NCI-H82 treated with DMSO at 0.1 percent for 48 hours (cell line): ENCODE results near the gene TEX36.
"Not testable (repeated sequence)": the region's sequence is repeated elsewhere in the genome, so short reads cannot be mapped to it uniquely, and the experiment has no call there.

ENCODE experiments used
- DNase-seq: peaks from one replicate; lab custom pipeline; 2025; ENCODE audit not compliant: unreplicated experiment; lab: John Stamatoyannopoulos, UW

TEX36 gene

GRCh38 chr10:125692601-125693523 lies 9.9 kb upstream of the TEX36 start:
- no peak for DNase-seq

GRCh38 chr10:125692196-125692595 lies 9.2 kb upstream of the TEX36 start:
- no peak for DNase-seq

GRCh38 chr10:125691160-125691981 lies 8.4 kb upstream of the TEX36 start:
- no peak for DNase-seq

- no peak for DNase-seq
Observed at GRCh38 chr10:125689955-125690569, 7.1 kb upstream of the TEX36 start.

DNA sequence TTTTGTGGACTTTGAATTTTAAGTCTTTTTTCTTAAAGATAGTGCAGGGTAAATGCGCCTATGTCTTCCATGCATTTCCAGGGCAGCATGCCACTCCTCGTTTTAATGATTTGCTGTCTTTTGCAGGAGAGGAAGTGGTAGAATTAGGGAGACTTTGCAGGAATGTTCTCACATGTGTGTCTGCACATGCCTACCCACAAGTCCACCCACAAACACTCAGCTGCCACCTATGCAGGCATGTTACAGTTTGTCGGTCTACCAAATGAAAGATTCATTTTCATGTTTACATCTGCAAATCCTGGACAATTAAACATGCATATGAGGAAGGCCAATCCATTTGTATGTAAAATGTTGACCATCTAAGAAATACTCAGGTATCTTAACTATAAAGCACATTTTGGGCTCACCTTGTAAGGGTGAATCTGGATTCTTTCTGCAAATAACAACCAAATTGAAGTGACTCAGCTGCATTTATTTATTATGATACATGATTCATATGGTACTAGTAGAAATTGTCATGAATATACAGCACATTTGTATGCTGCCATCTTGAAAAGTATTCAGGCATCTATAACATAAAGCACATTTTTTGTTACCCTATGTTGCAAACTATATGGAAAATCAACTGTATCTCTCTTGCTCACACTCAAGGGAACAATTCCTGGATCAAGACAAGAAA lies 4.7 kb upstream of the TEX36 start:
- no peak for DNase-seq

- DNase-seq = no peak
Observed at GRCh38 chr10:125684581-125684980, 1.6 kb upstream of the TEX36 start.

- DNase-seq = no peak
Observed at GRCh38 chr10:125683821-125684220, 858 bp upstream of the TEX36 start.

GRCh38 chr10:125679436-125679835 lies 3.5 kb downstream of the TEX36 start:
- DNase-seq = no peak

GRCh38 chr10:125672884-125673283 lies 10.1 kb downstream of the TEX36 start:
- DNase-seq = no peak

- DNase-seq = no peak
Observed at GRCh38 chr10:125662584-125662983, 20.4 kb downstream of the TEX36 start.

DNA sequence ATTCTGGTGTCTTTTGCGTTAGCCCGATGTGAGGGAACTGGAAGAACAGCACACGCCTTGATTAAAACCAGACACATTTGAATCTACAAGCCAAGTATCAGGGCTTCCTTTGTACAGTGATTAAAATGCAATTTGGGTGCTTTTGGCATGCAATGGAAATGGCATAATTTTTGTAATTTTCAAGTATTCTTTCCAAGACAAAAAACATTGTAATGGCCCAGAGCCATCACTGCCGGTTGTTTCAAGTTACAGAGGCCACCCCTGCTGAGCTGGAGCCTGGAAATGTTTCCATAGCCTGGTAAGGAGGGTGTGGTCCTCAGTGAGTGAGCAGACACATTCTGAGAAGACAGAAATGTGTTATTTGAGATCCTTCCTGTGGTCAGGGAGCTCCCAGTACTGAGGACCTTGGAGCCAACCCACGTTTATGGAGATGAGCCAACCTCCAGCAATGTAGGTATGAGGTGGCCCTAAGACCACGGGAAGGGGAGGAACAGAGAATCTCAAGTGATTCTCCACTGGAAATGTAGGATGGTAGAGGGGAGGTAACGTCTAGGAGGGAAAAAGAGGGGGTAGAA lies 20.9 kb downstream of the TEX36 start:
- DNase-seq = no peak

- DNase-seq = no peak
Observed at GRCh38 chr10:125661431-125661940, 21.5 kb downstream of the TEX36 start.

GRCh38 chr10:125659071-125659470 lies 23.9 kb downstream of the TEX36 start:
- no peak for DNase-seq

GRCh38 chr10:125656523-125656922 lies 26.4 kb downstream of the TEX36 start:
- no peak for DNase-seq

DNA sequence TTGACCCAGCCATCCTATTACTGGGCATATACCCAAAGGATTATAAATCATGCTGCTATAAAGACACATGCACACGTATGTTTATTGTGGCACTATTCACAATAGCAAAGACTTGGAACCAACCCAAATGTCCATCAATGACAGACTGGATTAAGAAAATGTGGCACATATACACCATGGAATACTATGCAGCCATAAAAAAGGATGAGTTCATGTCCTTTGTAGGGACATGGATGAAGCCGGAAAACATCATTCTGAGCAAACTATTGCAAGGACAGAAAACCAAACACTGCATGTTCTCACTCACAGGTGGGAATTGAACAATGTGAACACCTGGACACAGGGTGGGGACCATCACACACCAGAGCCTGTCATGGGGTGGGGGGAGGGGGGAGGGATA lies 29.9 kb downstream of the TEX36 start:
- not testable (repeated sequence) for DNase-seq

DNA sequence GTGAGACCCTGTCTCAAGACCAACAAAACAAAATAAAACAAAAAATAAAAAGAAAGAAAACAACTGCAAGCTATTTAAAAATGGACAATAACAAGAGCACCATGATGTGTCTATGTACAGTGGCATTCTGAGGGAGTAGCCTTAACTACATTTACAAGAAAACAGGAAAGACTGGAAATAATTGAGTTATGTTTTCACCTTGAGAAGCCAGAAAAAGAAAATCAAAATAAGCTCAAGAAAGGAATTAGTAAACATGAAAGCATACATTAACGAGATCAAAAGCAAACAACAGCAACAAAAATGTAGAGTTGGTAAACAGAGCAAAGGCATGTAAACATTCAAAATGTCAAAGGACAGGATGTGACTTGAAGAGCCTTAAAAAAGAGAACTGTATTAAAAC lies 36.7 kb downstream of the TEX36 start:
- DNase-seq = no peak

- DNase-seq = no peak
Observed at GRCh38 chr10:125641398-125641797, 41.6 kb downstream of the TEX36 start.

- no peak for DNase-seq
Observed at GRCh38 chr10:125640653-125641052, 42.3 kb downstream of the TEX36 start.

- no peak for DNase-seq
Observed at GRCh38 chr10:125639846-125640245, 43.1 kb downstream of the TEX36 start.

GRCh38 chr10:125638555-125638954 lies 44.4 kb downstream of the TEX36 start:
- no peak for DNase-seq
